GM23338 (cell line): ENCODE data around the gene NDFIP1.

Source experiments
- CREB1 ChIP-seq: fragments of 250-450 bp; sonication (Bioruptor Pico); IDR thresholded peaks from 2 replicates; pipeline ENCODE4 v1.5.0; 2020; ENCODE audit warnings: low read depth, mild to moderate bottlenecking, moderate library complexity
- CTCF ChIP-seq, 2 experiments: fragments of 200-600 bp in 1 of 2; sonication (generic) in 1 of 2; conservative IDR thresholded peaks; 2 replicates each; pipeline versions ENCODE4 v1.5.1 to v1.6.1; 2016 to 2017; ENCODE audit warnings: antibody characterized with exemption in 2 of 2, low read depth in 2 of 2, mild to moderate bottlenecking in 2 of 2, moderate library complexity in 1 of 2
- ETS1 ChIP-seq: IDR thresholded peaks from 2 replicates; pipeline ENCODE4 v1.6.1; 2016; ENCODE audit warnings: antibody characterized with exemption
- EZH2 ChIP-seq: fragments of 200-600 bp; sonication (generic); IDR thresholded peaks from one replicate; pipeline ENCODE4 v1.8.0; 2017; ENCODE audit warnings: antibody characterized with exemption, mild to moderate bottlenecking, low read depth; ENCODE audit not compliant: unreplicated experiment
- EZH2phosphoT487 ChIP-seq: fragments of 200-600 bp; sonication (generic); IDR thresholded peaks from one replicate; pipeline ENCODE4 v1.8.1; 2018; ENCODE audit warnings: antibody characterized with exemption; ENCODE audit not compliant: unreplicated experiment
- JUNB ChIP-seq: IDR thresholded peaks from one replicate; pipeline ENCODE4 v1.6.1; 2016; ENCODE audit warnings: antibody characterized with exemption; ENCODE audit not compliant: unreplicated experiment
- NANOG ChIP-seq: IDR thresholded peaks from 2 replicates; pipeline ENCODE4 v1.6.1; 2016; ENCODE audit warnings: antibody characterized with exemption, borderline replicate concordance
- POLR2AphosphoS5 ChIP-seq: IDR thresholded peaks from 2 replicates; pipeline ENCODE4 v1.6.1; 2016; ENCODE audit warnings: antibody characterized with exemption, low read depth
- REST ChIP-seq: IDR thresholded peaks from one replicate; pipeline ENCODE4 v1.6.1; 2018; ENCODE audit warnings: antibody characterized with exemption; ENCODE audit not compliant: unreplicated experiment
- STAT1 ChIP-seq: IDR thresholded peaks from one replicate; pipeline ENCODE4 v1.6.1; 2016; ENCODE audit warnings: antibody characterized with exemption; ENCODE audit not compliant: unreplicated experiment
- ZNF331 ChIP-seq: fragments of 250-450 bp; sonication (Bioruptor Pico); IDR thresholded peaks from 2 replicates; pipeline ENCODE4 v1.5.0; 2020; ENCODE audit warnings: low read depth, mild to moderate bottlenecking, moderate library complexity

GRCh38 chr5:142096382-142096781 is 12.2 kb upstream of the NDFIP1 start:
- no peak for TF ChIP-seq NANOG
- no peak for TF ChIP-seq POLR2AphosphoS5
- TF ChIP-seq ZNF331 (CRISPR knock-in tag), result no peak
- TF ChIP-seq CTCF (conservative IDR thresholded peaks at IDR 0.05; ENCODE audit: low read depth in 2 of 2), result no peak
- TF ChIP-seq REST, result no peak
- TF ChIP-seq EZH2, result no peak
- TF ChIP-seq CREB1, result no peak
- TF ChIP-seq ETS1, result no peak
- no peak for TF ChIP-seq STAT1
- no peak for TF ChIP-seq EZH2phosphoT487
- TF ChIP-seq JUNB, result no peak
